HG02870 (cell line): ENCODE measurements around the gene TEAD1.

Experiments
- ATAC-seq: cut with Tn5 transposase; IDR thresholded peaks from one replicate; pipeline ENCODE4 v1.9.1; 2021; ENCODE audit warnings: mild to moderate bottlenecking, moderate library complexity; ENCODE audit not compliant: unreplicated experiment

Gene TEAD1

GRCh38 chr11:12705874-12706273 lies 31.7 kb downstream of the TEAD1 start:
- ATAC-seq, result no peak

- no peak for ATAC-seq
Observed at GRCh38 chr11:12706545-12707499, 32.6 kb downstream of the TEAD1 start.

- no peak for ATAC-seq
Observed at GRCh38 chr11:12707500-12707880, 33.3 kb downstream of the TEAD1 start.

- ATAC-seq, result no peak
Observed at GRCh38 chr11:12711496-12711895, 37.3 kb downstream of the TEAD1 start.

GRCh38 chr11:12712132-12712531 lies 37.9 kb downstream of the TEAD1 start:
- no peak for ATAC-seq

- ATAC-seq, result no peak
Observed at GRCh38 chr11:12715131-12715530, 40.9 kb downstream of the TEAD1 start.

- ATAC-seq, result no peak
Observed at GRCh38 chr11:12715941-12716340, 41.7 kb downstream of the TEAD1 start.

GRCh38 chr11:12716816-12717215 lies 42.6 kb downstream of the TEAD1 start:
- no peak for ATAC-seq

GRCh38 chr11:12717851-12718291 lies 43.6 kb downstream of the TEAD1 start:
- ATAC-seq, result peak; percentile 95

- no peak for ATAC-seq
Observed at GRCh38 chr11:12719221-12719620, 45.0 kb downstream of the TEAD1 start.

GRCh38 chr11:12721816-12722604 lies 47.8 kb downstream of the TEAD1 start:
- ATAC-seq, result no peak

- no peak for ATAC-seq
Observed at GRCh38 chr11:12723421-12724300, 49.4 kb downstream of the TEAD1 start.

- peak; percentile 44 for ATAC-seq
Observed at GRCh38 chr11:12724301-12725054, 50.3 kb downstream of the TEAD1 start.

GRCh38 chr11:12725055-12725862 lies 51.0 kb downstream of the TEAD1 start:
- ATAC-seq, result no peak

GRCh38 chr11:12725863-12726682 lies 51.9 kb downstream of the TEAD1 start:
- ATAC-seq, result no peak

- no peak for ATAC-seq
Observed at GRCh38 chr11:12727563-12728211, 53.5 kb downstream of the TEAD1 start.

- ATAC-seq, result no peak
Observed at GRCh38 chr11:12728417-12728816, 54.2 kb downstream of the TEAD1 start.

- no peak for ATAC-seq
Observed at GRCh38 chr11:12729941-12730340, 55.7 kb downstream of the TEAD1 start.
